HepG2 (cell line): Measurements from ENCODE around the gene KANSL3.

Experiments used
- CTCF ChIP-seq: sonication (generic); formaldehyde crosslinking; IDR thresholded peaks from 2 replicates; pipeline ENCODE4 v1.5.0; 2020; ENCODE audit warnings: mild to moderate bottlenecking, missing genetic modification reagents, moderate library complexity
- HOXA7 ChIP-seq: sonication (generic); formaldehyde crosslinking; IDR thresholded peaks from 2 replicates; pipeline ENCODE4 v1.8.1; 2022; ENCODE audit warnings: mild to moderate bottlenecking, missing genetic modification reagents, moderate library complexity
- IRF1 ChIP-seq: sonication (generic); formaldehyde crosslinking; IDR thresholded peaks from 2 replicates; pipeline ENCODE4 v1.4.0; 2020; ENCODE audit warnings: low read depth, mild to moderate bottlenecking, missing genetic modification reagents
- MLXIP ChIP-seq: sonication (generic); formaldehyde crosslinking; IDR thresholded peaks from 2 replicates; pipeline ENCODE4 v1.9.0; 2021; ENCODE audit warnings: missing genetic modification reagents, borderline replicate concordance
- NR1H2 ChIP-seq: sonication (generic); formaldehyde crosslinking; IDR thresholded peaks from 2 replicates; pipeline ENCODE4 v1.8.1; 2022; ENCODE audit warnings: low read depth, missing genetic modification reagents, borderline replicate concordance
- TAF1 ChIP-seq: sonication (generic); formaldehyde crosslinking; IDR thresholded peaks from 2 replicates; pipeline ENCODE4 v1.4.0; 2020; ENCODE audit warnings: missing genetic modification reagents
- ZNF441 ChIP-seq: sonication (generic); formaldehyde crosslinking; IDR thresholded peaks from 2 replicates; pipeline ENCODE4 v1.7.0; 2021; ENCODE audit warnings: missing genetic modification reagents, borderline replicate concordance
- TF ChIP-seq, protein P1 (sequence below): sonication (generic); formaldehyde crosslinking; IDR thresholded peaks from 2 replicates; pipeline ENCODE4 v1.5.1; 2020; ENCODE audit warnings: mild to moderate bottlenecking, missing genetic modification reagents, moderate library complexity

GRCh38 chr2:96574364-96574763, 63.7 kb downstream of the KANSL3 start:
- TF ChIP-seq CTCF (CRISPR knock-in tag) (peak; percentile 19; the same call in 1 of the 2 replicates), HOXA7 (CRISPR knock-in tag) (no peak), TAF1 (CRISPR knock-in tag) (no peak), IRF1 (CRISPR knock-in tag) (no peak), MLXIP (CRISPR knock-in tag) (no peak), ZNF441 (CRISPR knock-in tag) (no peak), NR1H2 (no peak)
- TF ChIP-seq, protein P1, sequence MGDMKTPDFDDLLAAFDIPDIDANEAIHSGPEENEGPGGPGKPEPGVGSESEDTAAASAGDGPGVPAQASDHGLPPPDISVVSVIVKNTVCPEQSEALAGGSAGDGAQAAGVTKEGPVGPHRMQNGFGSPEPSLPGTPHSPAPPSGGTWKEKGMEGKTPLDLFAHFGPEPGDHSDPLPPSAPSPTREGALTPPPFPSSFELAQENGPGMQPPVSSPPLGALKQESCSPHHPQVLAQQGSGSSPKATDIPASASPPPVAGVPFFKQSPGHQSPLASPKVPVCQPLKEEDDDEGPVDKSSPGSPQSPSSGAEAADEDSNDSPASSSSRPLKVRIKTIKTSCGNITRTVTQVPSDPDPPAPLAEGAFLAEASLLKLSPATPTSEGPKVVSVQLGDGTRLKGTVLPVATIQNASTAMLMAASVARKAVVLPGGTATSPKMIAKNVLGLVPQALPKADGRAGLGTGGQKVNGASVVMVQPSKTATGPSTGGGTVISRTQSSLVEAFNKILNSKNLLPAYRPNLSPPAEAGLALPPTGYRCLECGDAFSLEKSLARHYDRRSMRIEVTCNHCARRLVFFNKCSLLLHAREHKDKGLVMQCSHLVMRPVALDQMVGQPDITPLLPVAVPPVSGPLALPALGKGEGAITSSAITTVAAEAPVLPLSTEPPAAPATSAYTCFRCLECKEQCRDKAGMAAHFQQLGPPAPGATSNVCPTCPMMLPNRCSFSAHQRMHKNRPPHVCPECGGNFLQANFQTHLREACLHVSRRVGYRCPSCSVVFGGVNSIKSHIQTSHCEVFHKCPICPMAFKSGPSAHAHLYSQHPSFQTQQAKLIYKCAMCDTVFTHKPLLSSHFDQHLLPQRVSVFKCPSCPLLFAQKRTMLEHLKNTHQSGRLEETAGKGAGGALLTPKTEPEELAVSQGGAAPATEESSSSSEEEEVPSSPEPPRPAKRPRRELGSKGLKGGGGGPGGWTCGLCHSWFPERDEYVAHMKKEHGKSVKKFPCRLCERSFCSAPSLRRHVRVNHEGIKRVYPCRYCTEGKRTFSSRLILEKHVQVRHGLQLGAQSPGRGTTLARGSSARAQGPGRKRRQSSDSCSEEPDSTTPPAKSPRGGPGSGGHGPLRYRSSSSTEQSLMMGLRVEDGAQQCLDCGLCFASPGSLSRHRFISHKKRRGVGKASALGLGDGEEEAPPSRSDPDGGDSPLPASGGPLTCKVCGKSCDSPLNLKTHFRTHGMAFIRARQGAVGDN (CRISPR knock-in tag) = no peak
